ENCODE measurements around the gene ANKRD11.
A peak's percentile ranks its signal among the peaks of the same experiment; 100 is the strongest.

ANKRD11 gene

DNA sequence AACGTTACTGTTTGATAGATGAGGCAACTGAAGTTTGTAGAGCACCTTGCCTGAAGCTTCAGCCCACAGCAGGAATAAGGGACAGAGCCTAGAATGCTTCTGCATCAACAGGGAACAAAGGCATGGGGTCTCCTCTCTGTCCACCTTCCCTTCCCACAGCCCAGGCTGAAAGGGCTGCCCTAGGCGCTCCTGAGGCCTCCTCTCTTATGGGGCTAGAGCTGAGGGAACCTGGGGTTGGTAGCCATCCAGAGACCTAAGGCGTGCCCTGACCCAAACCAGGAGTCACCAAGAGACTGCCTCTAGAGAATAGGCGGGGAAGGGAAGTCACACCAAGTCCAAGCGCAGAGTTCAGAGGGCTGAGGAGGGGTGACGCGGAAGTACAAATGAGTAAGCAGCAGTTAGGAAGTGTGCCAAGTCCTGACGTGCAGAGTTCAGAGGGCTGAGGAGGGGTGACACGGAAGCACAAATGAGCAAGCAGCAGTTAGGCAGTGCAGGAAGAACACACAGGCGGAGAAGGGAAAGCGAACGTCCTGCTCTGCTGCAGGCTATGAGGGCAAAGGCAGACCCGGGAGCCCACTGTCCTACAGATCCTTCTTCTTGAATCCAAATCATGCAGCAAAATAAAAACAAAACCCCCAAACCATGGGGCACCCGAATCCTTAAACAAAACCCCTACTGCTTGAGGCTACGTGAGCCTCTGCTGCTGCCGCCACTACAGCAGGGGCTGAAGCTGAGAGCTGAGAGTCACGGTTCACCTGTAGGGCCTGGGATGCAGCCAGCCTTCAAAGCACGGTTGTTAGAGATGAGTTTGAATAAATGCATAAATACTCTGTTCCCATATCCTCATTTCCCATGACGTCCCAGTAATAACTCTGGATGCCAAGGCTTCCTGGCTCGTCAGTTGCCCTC, 15.1 kb upstream of the ANKRD11 start:
- Histone ChIP-seq H3K4me2 (ENCODE audit: low read length) (peak overlapping the region; percentile 93), H3K27ac (ENCODE audit: low read depth, low read length) (peak overlapping the region; percentile 80), H3K27me3 (ENCODE audit: control insufficient read depth, low read length) (no peaks in the 10 kb centered on the region), H3F3A (ENCODE audit: control insufficient read depth, insufficient read depth) (peaks cover 12% of the 10 kb centered on the region), H3K9me2 (replicated peaks; ENCODE audit: control insufficient read depth, low read length) (no peaks in the 10 kb centered on the region), H4K20me1 (ENCODE audit: control insufficient read depth, insufficient read depth, low read depth, low read length) (no peaks in the 10 kb centered on the region), H3K4me1 (ENCODE audit: control insufficient read depth, low read length) (peaks cover 44% of the 10 kb centered on the region), H3K4me3 (ENCODE audit: low read length) (peak overlapping the region; percentile 68), H3K9me3 (ENCODE audit: control insufficient read depth, insufficient read depth, low read length) (no peaks in the 10 kb centered on the region), H3K36me3 (ENCODE audit: control insufficient read depth, low read length) (peaks cover 8% of the 10 kb centered on the region), H3K79me2 (ENCODE audit: control insufficient read depth, low read length) (peaks cover 37% of the 10 kb centered on the region)
- no peak for TF ChIP-seq EZH2phosphoT487 (IDR thresholded peaks at IDR 0.05; ENCODE audit: borderline replicate concordance, low read length)
- TF ChIP-seq, protein P1, sequence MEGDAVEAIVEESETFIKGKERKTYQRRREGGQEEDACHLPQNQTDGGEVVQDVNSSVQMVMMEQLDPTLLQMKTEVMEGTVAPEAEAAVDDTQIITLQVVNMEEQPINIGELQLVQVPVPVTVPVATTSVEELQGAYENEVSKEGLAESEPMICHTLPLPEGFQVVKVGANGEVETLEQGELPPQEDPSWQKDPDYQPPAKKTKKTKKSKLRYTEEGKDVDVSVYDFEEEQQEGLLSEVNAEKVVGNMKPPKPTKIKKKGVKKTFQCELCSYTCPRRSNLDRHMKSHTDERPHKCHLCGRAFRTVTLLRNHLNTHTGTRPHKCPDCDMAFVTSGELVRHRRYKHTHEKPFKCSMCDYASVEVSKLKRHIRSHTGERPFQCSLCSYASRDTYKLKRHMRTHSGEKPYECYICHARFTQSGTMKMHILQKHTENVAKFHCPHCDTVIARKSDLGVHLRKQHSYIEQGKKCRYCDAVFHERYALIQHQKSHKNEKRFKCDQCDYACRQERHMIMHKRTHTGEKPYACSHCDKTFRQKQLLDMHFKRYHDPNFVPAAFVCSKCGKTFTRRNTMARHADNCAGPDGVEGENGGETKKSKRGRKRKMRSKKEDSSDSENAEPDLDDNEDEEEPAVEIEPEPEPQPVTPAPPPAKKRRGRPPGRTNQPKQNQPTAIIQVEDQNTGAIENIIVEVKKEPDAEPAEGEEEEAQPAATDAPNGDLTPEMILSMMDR (IDR thresholded peaks at IDR 0.05; ENCODE audit: low read depth, low read length, poor library complexity, severe bottlenecking) = no peak

DNA sequence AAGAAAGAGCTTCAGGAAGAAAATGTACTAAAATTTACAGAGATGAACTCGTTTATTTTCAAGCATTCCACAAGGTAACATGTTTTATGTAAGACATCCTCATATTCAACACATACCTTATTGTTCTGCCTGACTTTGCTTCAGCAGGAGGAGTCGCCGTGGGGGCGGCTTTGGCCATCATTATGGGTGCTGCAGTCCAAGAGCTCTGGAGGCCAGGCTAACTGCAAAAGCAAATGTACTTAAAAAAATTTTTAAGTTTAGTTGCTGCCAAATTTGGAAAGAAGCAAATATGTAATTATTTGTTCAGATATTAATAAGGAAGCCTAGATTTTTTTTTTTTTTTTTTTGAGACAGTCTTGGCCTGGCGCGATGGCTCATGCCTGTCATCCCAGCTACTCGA, 13.7 kb upstream of the ANKRD11 start:
- no peaks in the 10 kb centered on the region for H3K9me2 ChIP-seq (replicated peaks; ENCODE audit: control insufficient read depth, low read length)
- H3K27me3 ChIP-seq (ENCODE audit: control insufficient read depth, low read length) = no peaks in the 10 kb centered on the region
- no peaks in the 10 kb centered on the region for H3K9me3 ChIP-seq (ENCODE audit: control insufficient read depth, insufficient read depth, low read length)
- no peak overlapping the region for H3K4me3 ChIP-seq (ENCODE audit: low read length)
- H3K4me1 ChIP-seq (ENCODE audit: control insufficient read depth, low read length) = peaks cover 34% of the 10 kb centered on the region
- no peak overlapping the region for H3K4me2 ChIP-seq (ENCODE audit: low read length)
- no peak for TF ChIP-seq EZH2phosphoT487 (IDR thresholded peaks at IDR 0.05; ENCODE audit: borderline replicate concordance, low read length)
- TF ChIP-seq, protein P1 (IDR thresholded peaks at IDR 0.05; ENCODE audit: low read depth, low read length, poor library complexity, severe bottlenecking) = no peak
- no peak overlapping the region for H3K27ac ChIP-seq (ENCODE audit: low read depth, low read length)
- H3K36me3 ChIP-seq (ENCODE audit: control insufficient read depth, low read length) = peaks cover 6% of the 10 kb centered on the region
- peaks cover 24% of the 10 kb centered on the region for H3K79me2 ChIP-seq (ENCODE audit: control insufficient read depth, low read length)
- H3F3A ChIP-seq (ENCODE audit: control insufficient read depth, insufficient read depth) = peaks cover 15% of the 10 kb centered on the region
- no peaks in the 10 kb centered on the region for H4K20me1 ChIP-seq (ENCODE audit: control insufficient read depth, insufficient read depth, low read depth, low read length)

DNA sequence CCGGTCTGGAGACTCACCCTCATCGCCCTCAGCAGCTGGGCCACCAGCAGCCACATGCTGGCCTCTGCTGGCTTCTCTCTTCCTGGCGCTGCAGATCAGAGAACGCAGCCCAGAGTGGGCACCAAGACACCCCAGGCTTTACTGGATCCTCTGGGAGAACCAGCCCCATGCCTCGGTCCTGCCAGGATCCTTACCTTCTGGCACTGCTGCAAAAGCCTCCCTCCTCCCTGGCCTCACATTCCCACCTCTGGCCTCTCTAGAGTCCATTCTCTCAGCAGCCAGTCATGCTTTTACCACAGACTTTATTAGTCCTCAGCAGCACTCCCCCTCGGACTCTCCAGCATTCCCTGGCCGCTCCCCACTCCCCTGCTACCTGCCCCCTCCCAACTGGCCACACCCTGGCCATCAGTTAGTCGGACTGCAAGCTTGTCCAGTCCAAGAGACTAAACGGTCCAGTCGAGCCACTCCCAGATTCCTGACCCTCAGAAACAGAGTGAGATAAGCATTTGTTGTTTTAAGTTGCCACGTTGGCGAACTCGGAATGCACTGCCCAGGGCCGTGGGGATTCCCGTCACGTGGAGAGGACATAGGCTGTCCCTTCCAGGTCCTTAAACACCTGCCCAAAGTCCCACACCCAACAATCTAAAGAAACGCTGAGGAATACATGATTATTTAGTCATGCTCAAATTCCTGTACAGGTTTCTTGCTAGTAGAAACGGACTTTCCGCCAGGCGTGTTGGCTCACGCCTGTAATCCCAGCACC, 11.9 kb upstream of the ANKRD11 start:
- H3K27me3 ChIP-seq (ENCODE audit: control insufficient read depth, low read length) = no peaks in the 10 kb centered on the region
- peaks cover 6% of the 10 kb centered on the region for H3K79me2 ChIP-seq (ENCODE audit: control insufficient read depth, low read length)
- H3K4me2 ChIP-seq (ENCODE audit: low read length) = no peak overlapping the region
- H3K4me1 ChIP-seq (ENCODE audit: control insufficient read depth, low read length) = peaks cover 26% of the 10 kb centered on the region
- H3K9me3 ChIP-seq (ENCODE audit: control insufficient read depth, insufficient read depth, low read length) = no peaks in the 10 kb centered on the region
- no peak overlapping the region for H3K27ac ChIP-seq (ENCODE audit: low read depth, low read length)
- peaks cover 15% of the 10 kb centered on the region for H3F3A ChIP-seq (ENCODE audit: control insufficient read depth, insufficient read depth)
- TF ChIP-seq EZH2phosphoT487 (IDR thresholded peaks at IDR 0.05; ENCODE audit: borderline replicate concordance, low read length) = no peak
- TF ChIP-seq, protein P1 (IDR thresholded peaks at IDR 0.05; ENCODE audit: low read depth, low read length, poor library complexity, severe bottlenecking) = no peak
- no peaks in the 10 kb centered on the region for H3K9me2 ChIP-seq (replicated peaks; ENCODE audit: control insufficient read depth, low read length)
- H4K20me1 ChIP-seq (ENCODE audit: control insufficient read depth, insufficient read depth, low read depth, low read length) = no peaks in the 10 kb centered on the region
- peaks cover 3% of the 10 kb centered on the region; the same call in 1 of the 2 replicates for H3K36me3 ChIP-seq (ENCODE audit: control insufficient read depth, low read length)
- H3K4me3 ChIP-seq (ENCODE audit: low read length) = no peak overlapping the region

Data from DOHH2 (cell line).